ENCODE results near the gene LPP. TPM values are rescaled to one million over a fixed set of nuclear protein-coding genes. Genes with fewer than 3 reads are reported as not detected.

The LPP gene
- total and polyA plus RNA-seq, 8 donors = 23.1 to 220 (median 26.7) TPM

- no peak for TF ChIP-seq CTCF (IDR thresholded peaks at IDR 0.05)
- no peaks in the 10 kb centered on the region for H3K36me3 ChIP-seq
- H3K4me1 ChIP-seq = no peaks in the 10 kb centered on the region
- DNase-seq = no peak
- no peak overlapping the region for H3K27ac ChIP-seq
- no peaks in the 10 kb centered on the region for H3K27me3 ChIP-seq
- no peak overlapping the region for H3K4me3 ChIP-seq
- intact Hi-C loops (cut with DNase I) = no loop called here
- no peaks in the 10 kb centered on the region for H3K9me3 ChIP-seq
- ATAC-seq = no peak
Observed at GRCh38 chr3:188446014-188446413, 292.1 kb downstream of the LPP start.

GRCh38 chr3:188446766-188447165 lies 292.8 kb downstream of the LPP start:
- no peak overlapping the region for H3K4me3 ChIP-seq
- ATAC-seq (no peak), DNase-seq (no peak)
- no peak for TF ChIP-seq CTCF (IDR thresholded peaks at IDR 0.05)
- intact Hi-C loops (cut with DNase I) = no loop called here
- no peaks in the 10 kb centered on the region for H3K9me3 ChIP-seq
- no peak overlapping the region for H3K27ac ChIP-seq
- no peaks in the 10 kb centered on the region for H3K27me3 ChIP-seq
- H3K36me3 ChIP-seq = no peaks in the 10 kb centered on the region
- no peaks in the 10 kb centered on the region for H3K4me1 ChIP-seq

GRCh38 chr3:188448813-188449212 lies 294.9 kb downstream of the LPP start:
- no peaks in the 10 kb centered on the region for H3K27me3 ChIP-seq
- intact Hi-C loops (cut with DNase I) = no loop called here
- no peak for TF ChIP-seq CTCF (IDR thresholded peaks at IDR 0.05)
- no peaks in the 10 kb centered on the region for H3K4me1 ChIP-seq
- H3K9me3 ChIP-seq = no peaks in the 10 kb centered on the region
- no peaks in the 10 kb centered on the region for H3K36me3 ChIP-seq
- H3K4me3 ChIP-seq = no peak overlapping the region
- no peak overlapping the region for H3K27ac ChIP-seq
- ATAC-seq (no peak), DNase-seq (no peak)

- Histone ChIP-seq H3K4me1 (no peaks in the 10 kb centered on the region), H3K9me3 (no peaks in the 10 kb centered on the region), H3K4me3 (no peak overlapping the region), H3K27me3 (no peaks in the 10 kb centered on the region), H3K27ac (no peak overlapping the region), H3K36me3 (no peaks in the 10 kb centered on the region)
- no peak for TF ChIP-seq CTCF (IDR thresholded peaks at IDR 0.05)
- ATAC-seq (no peak), DNase-seq (no peak)
- intact Hi-C loops (cut with DNase I) = no loop called here
Observed at GRCh38 chr3:188449421-188449820, 295.5 kb downstream of the LPP start.

GRCh38 chr3:188452158-188452772 lies 298.3 kb downstream of the LPP start:
- no peak for TF ChIP-seq CTCF (IDR thresholded peaks at IDR 0.05)
- Histone ChIP-seq H3K27ac (no peak overlapping the region), H3K27me3 (no peaks in the 10 kb centered on the region), H3K9me3 (no peaks in the 10 kb centered on the region), H3K36me3 (no peaks in the 10 kb centered on the region), H3K4me1 (no peaks in the 10 kb centered on the region), H3K4me3 (no peak overlapping the region)
- intact Hi-C loops (cut with DNase I) = no loop called here
- DNase-seq = no peak
- ATAC-seq = no peak

Measured in left lung (tissue), 10 donors.